ENCODE results near the gene ULK1. TPM values are rescaled to one million over a fixed set of nuclear protein-coding genes. Genes with fewer than 3 reads are reported as not detected.

Gene ULK1
- total RNA-seq, 1 donor from 2014 or later = 33.1 TPM

DNA sequence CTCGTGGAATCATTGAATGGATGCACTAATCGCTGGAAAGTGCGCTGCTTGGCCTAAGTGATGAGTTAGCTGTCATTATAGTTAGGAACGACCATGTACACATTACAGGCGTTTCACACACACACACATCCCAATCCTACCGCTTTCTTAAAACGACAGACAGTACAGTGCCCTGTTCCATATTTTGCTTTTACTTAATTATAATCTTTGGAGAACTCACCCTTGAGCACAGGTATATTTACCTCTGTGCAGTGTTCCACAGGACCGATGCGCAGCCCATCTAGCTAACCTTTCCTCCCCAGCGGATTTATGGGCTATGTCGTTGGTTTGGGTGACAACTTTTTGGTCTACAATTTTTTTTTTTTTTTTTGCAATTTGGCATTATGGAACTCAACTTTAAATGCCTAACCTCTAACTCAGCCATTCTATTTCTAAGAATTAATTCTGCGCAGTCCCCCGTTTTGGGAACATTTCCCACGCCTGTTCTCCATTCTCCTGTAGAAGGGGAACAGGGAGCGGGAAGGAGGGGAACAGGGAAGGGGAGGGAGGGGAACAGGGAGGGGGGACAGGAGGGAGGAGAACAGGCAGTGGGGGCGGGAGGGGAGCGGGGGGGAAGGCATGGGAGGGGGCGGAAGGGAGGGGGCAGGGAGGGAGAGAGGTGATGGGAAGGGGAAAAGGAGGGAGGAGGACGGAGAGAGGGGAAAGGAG lies 663 bp upstream of the ULK1 start:
- TF ChIP-seq, protein P1, sequence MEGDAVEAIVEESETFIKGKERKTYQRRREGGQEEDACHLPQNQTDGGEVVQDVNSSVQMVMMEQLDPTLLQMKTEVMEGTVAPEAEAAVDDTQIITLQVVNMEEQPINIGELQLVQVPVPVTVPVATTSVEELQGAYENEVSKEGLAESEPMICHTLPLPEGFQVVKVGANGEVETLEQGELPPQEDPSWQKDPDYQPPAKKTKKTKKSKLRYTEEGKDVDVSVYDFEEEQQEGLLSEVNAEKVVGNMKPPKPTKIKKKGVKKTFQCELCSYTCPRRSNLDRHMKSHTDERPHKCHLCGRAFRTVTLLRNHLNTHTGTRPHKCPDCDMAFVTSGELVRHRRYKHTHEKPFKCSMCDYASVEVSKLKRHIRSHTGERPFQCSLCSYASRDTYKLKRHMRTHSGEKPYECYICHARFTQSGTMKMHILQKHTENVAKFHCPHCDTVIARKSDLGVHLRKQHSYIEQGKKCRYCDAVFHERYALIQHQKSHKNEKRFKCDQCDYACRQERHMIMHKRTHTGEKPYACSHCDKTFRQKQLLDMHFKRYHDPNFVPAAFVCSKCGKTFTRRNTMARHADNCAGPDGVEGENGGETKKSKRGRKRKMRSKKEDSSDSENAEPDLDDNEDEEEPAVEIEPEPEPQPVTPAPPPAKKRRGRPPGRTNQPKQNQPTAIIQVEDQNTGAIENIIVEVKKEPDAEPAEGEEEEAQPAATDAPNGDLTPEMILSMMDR (IDR thresholded peaks at IDR 0.05) = no peak
- TF ChIP-seq POLR2A (IDR thresholded peaks at IDR 0.05) = no peak
- TF ChIP-seq POLR2AphosphoS5 (IDR thresholded peaks at IDR 0.05; ENCODE audit: insufficient read depth in 1 of 2, low read depth in 1 of 2) = no peak
- Histone ChIP-seq H3K4me1 (peaks cover 33% of the 10 kb centered on the region), H3K27ac (peak overlapping the region; percentile 98), H3K9me3 (no peaks in the 10 kb centered on the region), H3K4me3 (peak overlapping the region; percentile 77 to 85), H3K36me3 (peaks cover 0 to 11% of the 10 kb centered on the region in 2 donors), H3K27me3 (no peaks in the 10 kb centered on the region)
- intact Hi-C loops (cut with DNase I) = loop anchor here (5.0 kb wide), 1 partner anchor 599 kb away; the partner anchor contains the start of gene FBRSL1
- DNase-seq (ENCODE audit: extremely low spot score in 2 of 2) = no peak

- no peak for DNase-seq (ENCODE audit: extremely low spot score in 2 of 2)
- peaks cover 43% of the 10 kb centered on the region for H3K4me1 ChIP-seq
- H3K27me3 ChIP-seq = no peaks in the 10 kb centered on the region
- H3K27ac ChIP-seq = peak overlapping the region; percentile 98
- H3K4me3 ChIP-seq = peak overlapping the region; percentile 77 to 85
- TF ChIP-seq POLR2AphosphoS5 (IDR thresholded peaks at IDR 0.05; ENCODE audit: insufficient read depth in 1 of 2, low read depth in 1 of 2) = no peak
- H3K36me3 ChIP-seq = peaks cover 0 to 11% of the 10 kb centered on the region in 2 donors
- intact Hi-C loops (cut with DNase I) = loop anchor here (5.0 kb wide), 1 partner anchor 597 kb away; the partner anchor contains the start of gene FBRSL1
- no peaks in the 10 kb centered on the region for H3K9me3 ChIP-seq
Observed at GRCh38 chr12:131894981-131895639, 688 bp downstream of the ULK1 start.

GRCh38 chr12:131895640-131896079 lies 1.2 kb downstream of the ULK1 start:
- TF ChIP-seq, protein P1 (IDR thresholded peaks at IDR 0.05) = no peak
- TF ChIP-seq POLR2AphosphoS5 (IDR thresholded peaks at IDR 0.05; ENCODE audit: insufficient read depth in 1 of 2, low read depth in 1 of 2) (no peak), POLR2A (IDR thresholded peaks at IDR 0.05) (no peak)
- no peaks in the 10 kb centered on the region for H3K27me3 ChIP-seq
- peaks cover 48% of the 10 kb centered on the region for H3K4me1 ChIP-seq
- peak overlapping the region; percentile 98 for H3K27ac ChIP-seq
- intact Hi-C loops (cut with DNase I) = no loop called here
- H3K9me3 ChIP-seq = no peaks in the 10 kb centered on the region
- peak overlapping the region; percentile 77 to 85 for H3K4me3 ChIP-seq
- peaks cover 0 to 11% of the 10 kb centered on the region in 2 donors for H3K36me3 ChIP-seq
- no peak for DNase-seq (ENCODE audit: extremely low spot score in 2 of 2)

DNA sequence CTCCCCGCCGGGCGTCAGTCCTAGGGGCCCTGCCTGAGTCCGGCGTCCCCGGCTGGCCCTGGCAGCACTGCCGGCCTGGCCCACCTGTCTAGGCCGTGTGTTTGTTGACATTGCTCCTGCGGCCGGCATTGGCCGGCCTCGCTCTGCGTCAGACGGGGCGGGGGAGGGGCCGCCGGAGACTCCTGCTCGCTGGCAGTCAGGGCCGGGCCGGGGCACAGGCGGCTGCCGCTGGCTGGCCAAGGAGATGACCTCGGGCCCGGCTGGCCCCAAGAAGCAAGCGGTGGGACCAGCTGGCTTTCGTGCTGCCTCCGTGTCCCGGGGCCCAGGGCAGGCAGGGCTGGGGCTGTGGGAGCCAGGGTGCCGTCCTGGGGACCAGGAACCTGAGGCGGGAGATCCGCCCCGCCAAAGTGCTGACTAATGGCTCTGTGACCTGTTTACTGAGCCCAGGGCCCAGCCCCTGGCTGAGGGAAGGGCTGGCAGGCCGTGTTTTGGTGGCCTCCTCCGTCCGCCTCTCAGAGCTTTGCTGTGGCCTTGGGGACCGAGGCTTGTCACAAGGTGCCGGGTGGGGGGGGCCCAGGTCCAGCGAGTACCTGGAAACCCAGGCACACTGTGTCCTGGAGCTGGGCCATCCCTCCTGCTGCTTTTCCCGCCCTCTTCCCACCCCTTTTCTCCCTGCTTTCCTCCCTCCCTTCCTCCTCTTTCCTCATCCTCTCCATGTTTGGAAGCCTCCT lies 1.8 kb downstream of the ULK1 start:
- Histone ChIP-seq H3K4me3 (peak overlapping the region; percentile 77 to 85), H3K36me3 (peaks cover 0 to 11% of the 10 kb centered on the region in 2 donors), H3K9me3 (no peaks in the 10 kb centered on the region), H3K4me1 (peaks cover 54% of the 10 kb centered on the region), H3K27me3 (no peaks in the 10 kb centered on the region), H3K27ac (peak overlapping the region; percentile 98)
- DNase-seq (ENCODE audit: extremely low spot score in 2 of 2) = peak in 1 of 2 donors; percentile 96
- intact Hi-C loops (cut with DNase I) = no loop called here
- TF ChIP-seq POLR2A (IDR thresholded peaks at IDR 0.05) (peak; percentile 82 to 85), POLR2AphosphoS5 (IDR thresholded peaks at IDR 0.05; ENCODE audit: insufficient read depth in 1 of 2, low read depth in 1 of 2) (peak; percentile 62 to 99)
- TF ChIP-seq, protein P1 (IDR thresholded peaks at IDR 0.05) = no peak

DNA sequence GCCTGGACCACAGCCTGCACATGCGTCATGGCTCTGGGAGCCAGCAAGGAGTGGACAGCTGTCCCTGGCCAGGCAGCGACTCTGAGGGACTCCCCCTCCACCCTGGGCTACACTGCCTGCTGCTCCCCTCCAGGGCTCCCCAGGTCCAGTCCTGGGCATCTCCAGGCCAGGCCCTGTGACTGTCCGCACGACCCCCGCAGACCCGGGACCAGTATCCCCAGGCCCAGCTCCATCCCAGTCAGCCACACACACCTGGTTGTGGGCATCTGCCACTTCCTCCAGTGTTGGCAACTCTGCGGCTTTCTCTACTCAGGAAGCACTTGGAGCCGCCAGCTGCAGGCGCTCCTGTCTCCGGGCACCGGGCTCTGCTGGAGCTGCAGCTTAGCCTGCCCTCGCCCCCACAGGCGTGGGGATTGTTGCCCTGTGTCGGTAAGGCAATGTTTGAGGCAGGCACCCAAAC lies 2.4 kb downstream of the ULK1 start:
- no peaks in the 10 kb centered on the region for H3K27me3 ChIP-seq
- H3K36me3 ChIP-seq = peaks cover 0 to 11% of the 10 kb centered on the region in 2 donors
- H3K4me1 ChIP-seq = peaks cover 60% of the 10 kb centered on the region
- no peak for DNase-seq (ENCODE audit: extremely low spot score in 2 of 2)
- peak overlapping the region; percentile 98 for H3K27ac ChIP-seq
- intact Hi-C loops (cut with DNase I) = no loop called here
- H3K9me3 ChIP-seq = no peaks in the 10 kb centered on the region
- TF ChIP-seq POLR2AphosphoS5 (IDR thresholded peaks at IDR 0.05; ENCODE audit: insufficient read depth in 1 of 2, low read depth in 1 of 2) (no peak), POLR2A (IDR thresholded peaks at IDR 0.05) (no peak)
- TF ChIP-seq, protein P1 (IDR thresholded peaks at IDR 0.05) = no peak
- H3K4me3 ChIP-seq = peak overlapping the region; percentile 77 to 85
